ENCODE measurements around the gene PARD3B. TPM values are rescaled to one million over a fixed set of nuclear protein-coding genes. Genes with fewer than 3 reads are reported as not detected.

PARD3B gene
- total RNA-seq, 1 donor from 2014 or later, result 0.66 TPM

GRCh38 chr2:204529795-204530463 is 15.3 kb upstream of the PARD3B start:
- no peaks in the 10 kb centered on the region for H3K27me3 Mint-ChIP-seq (ENCODE audit: unreplicated experiment)

DNA sequence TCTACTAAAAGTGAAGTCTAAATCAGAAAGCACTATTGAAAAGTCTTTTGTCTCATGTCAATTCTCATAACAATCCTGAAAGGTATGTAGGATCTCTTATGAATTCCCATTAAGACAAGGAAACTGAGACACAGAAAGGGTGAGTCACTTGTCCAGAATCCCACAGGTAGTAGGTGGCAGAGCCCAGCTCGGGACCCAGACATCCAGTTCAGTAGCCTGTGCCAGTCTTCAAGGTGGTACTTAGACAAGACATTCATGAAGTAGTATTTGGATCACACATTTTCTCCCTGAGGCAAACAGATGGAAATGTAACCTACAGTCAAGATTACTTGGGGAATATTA is 14.8 kb upstream of the PARD3B start:
- Mint-ChIP-seq H3K4me3 (ENCODE audit: unreplicated experiment) (no peak overlapping the region), H3K9me3 (ENCODE audit: unreplicated experiment) (no peaks in the 10 kb centered on the region), H3K36me3 (ENCODE audit: unreplicated experiment) (no peaks in the 10 kb centered on the region), H3K27me3 (ENCODE audit: unreplicated experiment) (no peaks in the 10 kb centered on the region), H3K4me1 (ENCODE audit: low read depth, unreplicated experiment) (no peaks in the 10 kb centered on the region), H3K27ac (ENCODE audit: unreplicated experiment) (no peak overlapping the region)
- TF ChIP-seq CTCF (IDR thresholded peaks at IDR 0.05; ENCODE audit: partially characterized antibody, unreplicated experiment), result no peak
- no peak for DNase-seq

More at GRCh38 chr2:204529795-204530463, 15.3 kb upstream of the PARD3B start:
- no peaks in the 10 kb centered on the region for H3K36me3 Mint-ChIP-seq (ENCODE audit: unreplicated experiment)
- no peak overlapping the region for H3K27ac Mint-ChIP-seq (ENCODE audit: unreplicated experiment)
- no peaks in the 10 kb centered on the region for H3K4me1 Mint-ChIP-seq (ENCODE audit: low read depth, unreplicated experiment)
- DNase-seq, result no peak
- TF ChIP-seq CTCF (IDR thresholded peaks at IDR 0.05; ENCODE audit: partially characterized antibody, unreplicated experiment), result no peak
- H3K9me3 Mint-ChIP-seq (ENCODE audit: unreplicated experiment), result no peaks in the 10 kb centered on the region
- no peak overlapping the region for H3K4me3 Mint-ChIP-seq (ENCODE audit: unreplicated experiment)

GRCh38 chr2:204533629-204534370 is 11.5 kb upstream of the PARD3B start:
- no peaks in the 10 kb centered on the region for H3K9me3 Mint-ChIP-seq (ENCODE audit: unreplicated experiment)
- no peaks in the 10 kb centered on the region for H3K36me3 Mint-ChIP-seq (ENCODE audit: unreplicated experiment)
- H3K4me1 Mint-ChIP-seq (ENCODE audit: low read depth, unreplicated experiment), result no peaks in the 10 kb centered on the region
- H3K27ac Mint-ChIP-seq (ENCODE audit: unreplicated experiment), result no peak overlapping the region
- H3K4me3 Mint-ChIP-seq (ENCODE audit: unreplicated experiment), result no peak overlapping the region
- no peak for TF ChIP-seq CTCF (IDR thresholded peaks at IDR 0.05; ENCODE audit: partially characterized antibody, unreplicated experiment)
- no peaks in the 10 kb centered on the region for H3K27me3 Mint-ChIP-seq (ENCODE audit: unreplicated experiment)
- no peak for DNase-seq

GRCh38 chr2:204535356-204535755 is 9.9 kb upstream of the PARD3B start:
- H3K9me3 Mint-ChIP-seq (ENCODE audit: unreplicated experiment), result no peaks in the 10 kb centered on the region
- no peaks in the 10 kb centered on the region for H3K4me1 Mint-ChIP-seq (ENCODE audit: low read depth, unreplicated experiment)
- no peak overlapping the region for H3K4me3 Mint-ChIP-seq (ENCODE audit: unreplicated experiment)
- no peak for DNase-seq
- H3K27ac Mint-ChIP-seq (ENCODE audit: unreplicated experiment), result no peak overlapping the region
- H3K27me3 Mint-ChIP-seq (ENCODE audit: unreplicated experiment), result no peaks in the 10 kb centered on the region
- no peaks in the 10 kb centered on the region for H3K36me3 Mint-ChIP-seq (ENCODE audit: unreplicated experiment)
- TF ChIP-seq CTCF (IDR thresholded peaks at IDR 0.05; ENCODE audit: partially characterized antibody, unreplicated experiment), result no peak

- no peak overlapping the region for H3K27ac Mint-ChIP-seq (ENCODE audit: unreplicated experiment)
- no peak for TF ChIP-seq CTCF (IDR thresholded peaks at IDR 0.05; ENCODE audit: partially characterized antibody, unreplicated experiment)
- H3K4me3 Mint-ChIP-seq (ENCODE audit: unreplicated experiment), result no peak overlapping the region
- DNase-seq, result no peak
- no peaks in the 10 kb centered on the region for H3K27me3 Mint-ChIP-seq (ENCODE audit: unreplicated experiment)
- H3K36me3 Mint-ChIP-seq (ENCODE audit: unreplicated experiment), result no peaks in the 10 kb centered on the region
- no peaks in the 10 kb centered on the region for H3K4me1 Mint-ChIP-seq (ENCODE audit: low read depth, unreplicated experiment)
- no peaks in the 10 kb centered on the region for H3K9me3 Mint-ChIP-seq (ENCODE audit: unreplicated experiment)
These were observed 9.5 kb upstream of the PARD3B start for GRCh38 chr2:204535764-204536163.
